Type B pancreatic cell (in vitro differentiated cells): Measurements from ENCODE around the gene HOXC11. TPM values are rescaled to one million over a fixed set of nuclear protein-coding genes. Genes with fewer than 3 reads are reported as not detected.
A peak's percentile ranks its signal among the peaks of the same experiment; 100 is the strongest.

Experiments used
- DNase-seq: peaks from one replicate; pipeline ENCODE4 v3.0.0; 2021; ENCODE audit warnings: mixed read lengths; ENCODE audit not compliant: unreplicated experiment; ENCODE audit errors: extremely low spot score
- H3K27ac Mint-ChIP-seq: 2 replicates; pipeline ENCODE4 v1.8.0; 2021; ENCODE audit warnings: mild to moderate bottlenecking, mixed read lengths
- H3K27me3 Mint-ChIP-seq: 2 replicates; pipeline ENCODE4 v1.8.0; 2021; ENCODE audit warnings: mixed read lengths
- H3K36me3 Mint-ChIP-seq: 2 replicates; pipeline ENCODE4 v1.8.0; 2021; ENCODE audit warnings: mixed read lengths
- H3K4me1 Mint-ChIP-seq: one replicate; pipeline ENCODE4 v1.8.0; 2021; ENCODE audit warnings: mixed read lengths; ENCODE audit not compliant: unreplicated experiment
- H3K4me3 Mint-ChIP-seq: 2 replicates; pipeline ENCODE4 v1.8.0; 2021; ENCODE audit warnings: mild to moderate bottlenecking, mixed read lengths
- H3K9me3 Mint-ChIP-seq: 2 replicates; pipeline ENCODE4 v1.8.0; 2021; ENCODE audit warnings: mixed read lengths
- CTCF ChIP-seq: fragments of 200-600 bp; sonication (generic); conservative IDR thresholded peaks from 2 replicates; pipeline ENCODE4 v1.5.0; 2021; ENCODE audit warnings: antibody characterized with exemption, mild to moderate bottlenecking
- total RNA-seq: library from RNA; stranded (reverse); gene quantifications from 2 replicates; pipeline ENCODE4 v1.2.1, GENCODE V29; 2021; ENCODE audit warnings: low replicate concordance

Gene HOXC11
- total RNA-seq, 1 donor from 2014 or later = 0.12 TPM

DNA sequence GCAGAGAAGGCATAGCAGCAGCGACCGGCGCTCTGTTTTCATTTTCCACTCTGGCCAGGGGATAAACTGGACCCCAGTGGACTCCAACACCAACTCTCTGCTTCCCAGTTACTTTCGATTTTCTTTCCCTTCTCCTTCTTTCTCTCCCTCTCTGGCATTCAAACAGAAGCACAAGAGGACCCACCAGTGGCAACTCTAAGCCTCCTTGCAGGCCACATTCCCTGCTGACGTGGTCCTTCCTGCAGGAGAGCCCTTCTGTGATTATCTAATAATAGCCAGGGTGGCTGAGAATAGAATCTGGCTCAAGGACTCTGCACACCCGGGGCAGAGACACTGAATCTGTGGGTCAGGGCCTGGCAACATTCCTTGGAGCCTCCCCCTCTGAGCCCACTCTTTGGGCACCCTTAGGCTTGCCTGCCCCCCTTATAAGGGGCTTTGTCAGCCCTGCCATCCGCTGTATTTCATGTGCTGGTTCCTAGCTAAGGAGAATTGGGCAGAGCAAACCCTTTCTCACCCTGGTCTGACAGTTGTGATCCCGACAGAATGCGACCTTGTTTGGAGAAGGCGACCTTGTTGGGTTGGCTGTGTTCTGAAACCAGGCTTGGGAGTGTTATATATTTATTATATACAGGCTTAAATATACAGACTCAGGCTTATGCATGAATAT, 47.1 kb downstream of the HOXC11 start:
- Mint-ChIP-seq H3K9me3 (no peaks in the 10 kb centered on the region), H3K4me1 (peaks cover 29% of the 10 kb centered on the region), H3K27ac (peak overlapping the region; percentile 10), H3K4me3 (peak overlapping the region; percentile 77), H3K36me3 (peaks cover 4% of the 10 kb centered on the region), H3K27me3 (peaks cover 91% of the 10 kb centered on the region)
- TF ChIP-seq CTCF = no peak
- DNase-seq = no peak

- H3K27me3 Mint-ChIP-seq = peaks cover 91% of the 10 kb centered on the region
- H3K4me3 Mint-ChIP-seq = no peak overlapping the region
- no peak for TF ChIP-seq CTCF
- no peak for DNase-seq
- H3K36me3 Mint-ChIP-seq = peaks cover 4% of the 10 kb centered on the region
- no peaks in the 10 kb centered on the region for H3K9me3 Mint-ChIP-seq
- peaks cover 36% of the 10 kb centered on the region for H3K4me1 Mint-ChIP-seq
- no peak overlapping the region for H3K27ac Mint-ChIP-seq
Observed at GRCh38 chr12:54020591-54021405, 47.9 kb downstream of the HOXC11 start.

GRCh38 chr12:54021432-54022013, 48.6 kb downstream of the HOXC11 start:
- DNase-seq = no peak
- Mint-ChIP-seq H3K36me3 (peaks cover 4% of the 10 kb centered on the region), H3K27me3 (peaks cover 90% of the 10 kb centered on the region), H3K4me3 (peak overlapping the region; percentile 78), H3K27ac (peak overlapping the region; percentile 36), H3K9me3 (no peaks in the 10 kb centered on the region), H3K4me1 (peaks cover 41% of the 10 kb centered on the region)
- TF ChIP-seq CTCF = peak; percentile 25

GRCh38 chr12:54022960-54023884, 50.3 kb downstream of the HOXC11 start:
- DNase-seq = no peak
- TF ChIP-seq CTCF = no peak
- no peak overlapping the region for H3K4me3 Mint-ChIP-seq
- peaks cover 42% of the 10 kb centered on the region for H3K4me1 Mint-ChIP-seq
- H3K9me3 Mint-ChIP-seq = no peaks in the 10 kb centered on the region
- H3K36me3 Mint-ChIP-seq = peaks cover 4% of the 10 kb centered on the region
- H3K27me3 Mint-ChIP-seq = peaks cover 94% of the 10 kb centered on the region
- H3K27ac Mint-ChIP-seq = no peak overlapping the region

DNA sequence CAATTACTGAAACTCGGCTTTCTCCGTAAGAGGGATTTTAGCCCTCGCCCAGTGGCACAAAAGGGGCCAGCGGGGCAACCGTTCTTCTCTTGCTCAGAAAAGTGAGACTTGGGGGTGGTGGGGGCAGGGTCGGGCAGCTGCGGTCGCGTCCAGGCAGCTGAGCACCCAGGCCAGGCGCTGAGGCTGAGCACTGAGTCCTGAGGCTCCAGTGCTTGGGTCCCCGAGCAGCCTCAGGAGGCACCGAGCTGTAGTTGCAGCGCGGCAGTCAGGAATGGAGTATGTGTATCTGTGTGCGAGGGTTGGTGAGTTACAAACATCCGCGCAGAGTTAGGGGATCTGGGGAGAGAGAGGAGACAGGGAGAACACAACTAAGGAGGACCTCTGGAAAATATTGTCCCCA, 51.2 kb downstream of the HOXC11 start:
- no peak overlapping the region for H3K27ac Mint-ChIP-seq
- DNase-seq = no peak
- H3K9me3 Mint-ChIP-seq = no peaks in the 10 kb centered on the region
- H3K36me3 Mint-ChIP-seq = peaks cover 4% of the 10 kb centered on the region
- peaks cover 95% of the 10 kb centered on the region for H3K27me3 Mint-ChIP-seq
- no peak for TF ChIP-seq CTCF
- peaks cover 43% of the 10 kb centered on the region for H3K4me1 Mint-ChIP-seq
- peak overlapping the region; percentile 66 for H3K4me3 Mint-ChIP-seq
